Measurements from ENCODE around the gene NUDT8. TPM values are rescaled to one million over a fixed set of nuclear protein-coding genes. Genes with fewer than 3 reads are reported as not detected.

Gene NUDT8
- total and polyA plus RNA-seq, 2 of the 8 experiments (the other 6 are each of a cell fraction or from before 2014, with no cell fraction given) = 7.2 to 8.3 TPM

DNA sequence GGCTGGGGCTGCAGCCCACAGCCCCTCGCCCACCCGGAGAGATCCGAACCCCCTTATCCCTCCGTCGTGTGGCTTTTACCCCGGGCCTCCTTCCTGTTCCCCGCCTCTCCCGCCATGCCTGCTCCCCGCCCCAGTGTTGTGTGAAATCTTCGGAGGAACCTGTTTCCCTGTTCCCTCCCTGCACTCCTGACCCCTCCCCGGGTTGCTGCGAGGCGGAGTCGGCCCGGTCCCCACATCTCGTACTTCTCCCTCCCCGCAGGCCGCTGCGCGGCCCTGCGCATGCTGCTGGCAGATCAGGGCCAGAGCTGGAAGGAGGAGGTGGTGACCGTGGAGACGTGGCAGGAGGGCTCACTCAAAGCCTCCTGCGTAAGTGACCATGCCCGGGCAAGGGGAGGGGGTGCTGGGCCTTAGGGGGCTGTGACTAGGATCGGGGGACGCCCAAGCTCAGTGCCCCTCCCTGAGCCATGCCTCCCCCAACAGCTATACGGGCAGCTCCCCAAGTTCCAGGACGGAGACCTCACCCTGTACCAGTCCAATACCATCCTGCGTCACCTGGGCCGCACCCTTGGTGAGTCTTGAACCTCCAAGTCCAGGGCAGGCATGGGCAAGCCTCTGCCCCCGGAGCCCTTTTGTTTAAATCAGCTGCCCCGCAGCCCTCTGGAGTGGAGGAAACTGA lies 45.4 kb downstream of the NUDT8 start (continued):
- TF ChIP-seq, protein P1, sequence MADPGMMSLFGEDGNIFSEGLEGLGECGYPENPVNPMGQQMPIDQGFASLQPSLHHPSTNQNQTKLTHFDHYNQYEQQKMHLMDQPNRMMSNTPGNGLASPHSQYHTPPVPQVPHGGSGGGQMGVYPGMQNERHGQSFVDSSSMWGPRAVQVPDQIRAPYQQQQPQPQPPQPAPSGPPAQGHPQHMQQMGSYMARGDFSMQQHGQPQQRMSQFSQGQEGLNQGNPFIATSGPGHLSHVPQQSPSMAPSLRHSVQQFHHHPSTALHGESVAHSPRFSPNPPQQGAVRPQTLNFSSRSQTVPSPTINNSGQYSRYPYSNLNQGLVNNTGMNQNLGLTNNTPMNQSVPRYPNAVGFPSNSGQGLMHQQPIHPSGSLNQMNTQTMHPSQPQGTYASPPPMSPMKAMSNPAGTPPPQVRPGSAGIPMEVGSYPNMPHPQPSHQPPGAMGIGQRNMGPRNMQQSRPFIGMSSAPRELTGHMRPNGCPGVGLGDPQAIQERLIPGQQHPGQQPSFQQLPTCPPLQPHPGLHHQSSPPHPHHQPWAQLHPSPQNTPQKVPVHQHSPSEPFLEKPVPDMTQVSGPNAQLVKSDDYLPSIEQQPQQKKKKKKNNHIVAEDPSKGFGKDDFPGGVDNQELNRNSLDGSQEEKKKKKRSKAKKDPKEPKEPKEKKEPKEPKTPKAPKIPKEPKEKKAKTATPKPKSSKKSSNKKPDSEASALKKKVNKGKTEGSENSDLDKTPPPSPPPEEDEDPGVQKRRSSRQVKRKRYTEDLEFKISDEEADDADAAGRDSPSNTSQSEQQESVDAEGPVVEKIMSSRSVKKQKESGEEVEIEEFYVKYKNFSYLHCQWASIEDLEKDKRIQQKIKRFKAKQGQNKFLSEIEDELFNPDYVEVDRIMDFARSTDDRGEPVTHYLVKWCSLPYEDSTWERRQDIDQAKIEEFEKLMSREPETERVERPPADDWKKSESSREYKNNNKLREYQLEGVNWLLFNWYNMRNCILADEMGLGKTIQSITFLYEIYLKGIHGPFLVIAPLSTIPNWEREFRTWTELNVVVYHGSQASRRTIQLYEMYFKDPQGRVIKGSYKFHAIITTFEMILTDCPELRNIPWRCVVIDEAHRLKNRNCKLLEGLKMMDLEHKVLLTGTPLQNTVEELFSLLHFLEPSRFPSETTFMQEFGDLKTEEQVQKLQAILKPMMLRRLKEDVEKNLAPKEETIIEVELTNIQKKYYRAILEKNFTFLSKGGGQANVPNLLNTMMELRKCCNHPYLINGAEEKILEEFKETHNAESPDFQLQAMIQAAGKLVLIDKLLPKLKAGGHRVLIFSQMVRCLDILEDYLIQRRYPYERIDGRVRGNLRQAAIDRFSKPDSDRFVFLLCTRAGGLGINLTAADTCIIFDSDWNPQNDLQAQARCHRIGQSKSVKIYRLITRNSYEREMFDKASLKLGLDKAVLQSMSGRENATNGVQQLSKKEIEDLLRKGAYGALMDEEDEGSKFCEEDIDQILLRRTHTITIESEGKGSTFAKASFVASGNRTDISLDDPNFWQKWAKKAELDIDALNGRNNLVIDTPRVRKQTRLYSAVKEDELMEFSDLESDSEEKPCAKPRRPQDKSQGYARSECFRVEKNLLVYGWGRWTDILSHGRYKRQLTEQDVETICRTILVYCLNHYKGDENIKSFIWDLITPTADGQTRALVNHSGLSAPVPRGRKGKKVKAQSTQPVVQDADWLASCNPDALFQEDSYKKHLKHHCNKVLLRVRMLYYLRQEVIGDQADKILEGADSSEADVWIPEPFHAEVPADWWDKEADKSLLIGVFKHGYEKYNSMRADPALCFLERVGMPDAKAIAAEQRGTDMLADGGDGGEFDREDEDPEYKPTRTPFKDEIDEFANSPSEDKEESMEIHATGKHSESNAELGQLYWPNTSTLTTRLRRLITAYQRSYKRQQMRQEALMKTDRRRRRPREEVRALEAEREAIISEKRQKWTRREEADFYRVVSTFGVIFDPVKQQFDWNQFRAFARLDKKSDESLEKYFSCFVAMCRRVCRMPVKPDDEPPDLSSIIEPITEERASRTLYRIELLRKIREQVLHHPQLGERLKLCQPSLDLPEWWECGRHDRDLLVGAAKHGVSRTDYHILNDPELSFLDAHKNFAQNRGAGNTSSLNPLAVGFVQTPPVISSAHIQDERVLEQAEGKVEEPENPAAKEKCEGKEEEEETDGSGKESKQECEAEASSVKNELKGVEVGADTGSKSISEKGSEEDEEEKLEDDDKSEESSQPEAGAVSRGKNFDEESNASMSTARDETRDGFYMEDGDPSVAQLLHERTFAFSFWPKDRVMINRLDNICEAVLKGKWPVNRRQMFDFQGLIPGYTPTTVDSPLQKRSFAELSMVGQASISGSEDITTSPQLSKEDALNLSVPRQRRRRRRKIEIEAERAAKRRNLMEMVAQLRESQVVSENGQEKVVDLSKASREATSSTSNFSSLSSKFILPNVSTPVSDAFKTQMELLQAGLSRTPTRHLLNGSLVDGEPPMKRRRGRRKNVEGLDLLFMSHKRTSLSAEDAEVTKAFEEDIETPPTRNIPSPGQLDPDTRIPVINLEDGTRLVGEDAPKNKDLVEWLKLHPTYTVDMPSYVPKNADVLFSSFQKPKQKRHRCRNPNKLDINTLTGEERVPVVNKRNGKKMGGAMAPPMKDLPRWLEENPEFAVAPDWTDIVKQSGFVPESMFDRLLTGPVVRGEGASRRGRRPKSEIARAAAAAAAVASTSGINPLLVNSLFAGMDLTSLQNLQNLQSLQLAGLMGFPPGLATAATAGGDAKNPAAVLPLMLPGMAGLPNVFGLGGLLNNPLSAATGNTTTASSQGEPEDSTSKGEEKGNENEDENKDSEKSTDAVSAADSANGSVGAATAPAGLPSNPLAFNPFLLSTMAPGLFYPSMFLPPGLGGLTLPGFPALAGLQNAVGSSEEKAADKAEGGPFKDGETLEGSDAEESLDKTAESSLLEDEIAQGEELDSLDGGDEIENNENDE (IDR thresholded peaks at IDR 0.05; ENCODE audit: insufficient replicate concordance, low read length) = no peak
- TF ChIP-seq SIRT6 (IDR thresholded peaks at IDR 0.05; ENCODE audit: low read length) = no peak
- no peak for TF ChIP-seq TAF1 (IDR thresholded peaks at IDR 0.05; ENCODE audit: low read depth, low read length)
- no peak; a peak in 1 of 4 replicates for TF ChIP-seq RAD21 (IDR thresholded peaks at IDR 0.05 in 1 of 2, conservative IDR thresholded peaks at IDR 0.05 in 1 of 2; ENCODE audit: low read depth in 2 of 2, low read length in 2 of 2)
- TF ChIP-seq SP2 (IDR thresholded peaks at IDR 0.05; ENCODE audit: low read length) = no peak
- TF ChIP-seq SIX5 (IDR thresholded peaks at IDR 0.05; ENCODE audit: low read depth, low read length) = no peak
- no peak for TF ChIP-seq NRF1 (IDR thresholded peaks at IDR 0.05; ENCODE audit: low read depth, low read length)
- no peak for TF ChIP-seq JUN (IDR thresholded peaks at IDR 0.05; ENCODE audit: low read depth, low read length)
- TF ChIP-seq HDAC2 (IDR thresholded peaks at IDR 0.05; ENCODE audit: borderline replicate concordance in 1 of 2, low read depth in 2 of 2, low read length in 2 of 2) = no peak
- no peak for TF ChIP-seq HDAC6 (IDR thresholded peaks at IDR 0.05; ENCODE audit: low read depth, low read length)
